K562 (cell line): ENCODE results near the gene AFDN. TPM values are rescaled to one million over a fixed set of nuclear protein-coding genes. Genes with fewer than 3 reads are reported as not detected.

ENCODE experiments used
- ARID1B ChIP-seq: fragments of 450-650 bp; IDR thresholded peaks from 2 replicates; pipeline ENCODE4 v1.6.1; 2016; ENCODE audit warnings: antibody characterized with exemption, mild to moderate bottlenecking, inconsistent platforms
- ATF3 ChIP-seq, 2 experiments: fragments of 450-650 bp in 1 of 2; sonication (generic) in 1 of 2; formaldehyde crosslinking in 1 of 2; IDR thresholded peaks in 1 of 2; conservative IDR thresholded peaks in 1 of 2; 2 replicates each; pipeline versions ENCODE4 v1.6.1 to v1.8.1; 2016 to 2023; ENCODE audit warnings: mild to moderate bottlenecking in 2 of 2, moderate library complexity in 2 of 2, inconsistent platforms in 1 of 2, missing genetic modification reagents in 1 of 2
- CBX1 ChIP-seq: sonication (generic); IDR thresholded peaks from 2 replicates; pipeline ENCODE4 v1.6.1; 2016; ENCODE audit warnings: antibody characterized with exemption, low read depth, mild to moderate bottlenecking
- ESRRA ChIP-seq: fragments of 450-650 bp; IDR thresholded peaks from 2 replicates; pipeline ENCODE4 v1.6.1; 2014; ENCODE audit warnings: low read depth, mild to moderate bottlenecking, moderate library complexity, borderline replicate concordance
- FOXK1 ChIP-seq: sonication (generic); formaldehyde crosslinking; IDR thresholded peaks from 2 replicates; pipeline ENCODE4 v1.8.0; 2022; ENCODE audit warnings: missing genetic modification reagents, mild to moderate bottlenecking, borderline replicate concordance
- GABPB1 ChIP-seq: sonication (generic); formaldehyde crosslinking; IDR thresholded peaks from 2 replicates; pipeline ENCODE4 v1.8.0; 2022; ENCODE audit warnings: mild to moderate bottlenecking, missing genetic modification reagents
- MECOM ChIP-seq: fragments of 250-450 bp; sonication (Bioruptor Pico); IDR thresholded peaks from 2 replicates; pipeline ENCODE4 v1.8.0; 2022; ENCODE audit warnings: inconsistent platforms
- MTA2 ChIP-seq: fragments of 450-650 bp; IDR thresholded peaks from 2 replicates; pipeline ENCODE4 v1.6.1; 2016; ENCODE audit warnings: low read depth
- PATZ1 ChIP-seq: fragments of 250-450 bp; sonication (Bioruptor Pico); IDR thresholded peaks from 2 replicates; pipeline ENCODE4 v1.5.0; 2020; ENCODE audit warnings: mild to moderate bottlenecking, borderline replicate concordance
- TCF3 ChIP-seq: sonication (generic); formaldehyde crosslinking; IDR thresholded peaks from 2 replicates; pipeline ENCODE4 v1.4.0; 2020; ENCODE audit warnings: mild to moderate bottlenecking, missing genetic modification reagents
- polyA plus RNA-seq, 8 experiments: library from polyadenylated mRNA; depleted of rRNA in 4 of 8; stranded (reverse) in 5 of 8; unstranded in 3 of 8; fragments of >200 nt; fragmentation: Nextera tagmentation in 2 of 8; fragmentation: Illumina TruSeq in 1 of 8; extraction: Ambion mirVana in 2 of 8; extraction: Trizol in 1 of 8; gene quantifications; 2 replicates each; pipeline versions ENCODE4 v1.2.1 to v1.2.3, GENCODE V29; 2011 to 2014; ENCODE audit warnings: inconsistent platforms in 1 of 8, missing spikeins in 1 of 8
- total RNA-seq, 7 experiments: library from RNA; depleted of rRNA in 6 of 7; stranded (reverse); fragments of >200 nt in 6 of 7; fragmentation: Illumina TruSeq in 2 of 7; extraction: Trizol in 2 of 7; gene quantifications; 2 replicates each; pipeline versions ENCODE4 v1.2.1 to v1.2.3, GENCODE V29; 2011 to 2021; ENCODE audit warnings: low replicate concordance in 1 of 7
- TF ChIP-seq, protein P1 (sequence below): fragments of 450-650 bp; IDR thresholded peaks from 2 replicates; pipeline ENCODE4 v1.6.1; 2017; ENCODE audit warnings: antibody characterized with exemption, mild to moderate bottlenecking
- TF ChIP-seq, protein P2 (sequence below), 2 experiments: fragments of 450-650 bp in 1 of 2; IDR thresholded peaks; 2 replicates each; pipeline ENCODE4 v1.6.1; 2011 to 2017; ENCODE audit warnings: low read depth in 2 of 2, antibody characterized with exemption in 1 of 2, borderline replicate concordance in 1 of 2, low read length in 1 of 2, mild to moderate bottlenecking in 1 of 2, mixed read lengths in 1 of 2; ENCODE audit not compliant: control insufficient read depth in 1 of 2
- TF ChIP-seq, protein P3 (sequence below), 2 experiments: IDR thresholded peaks; 2 replicates each; pipeline ENCODE4 v1.6.1; 2011; ENCODE audit warnings: borderline replicate concordance in 1 of 2, control low read depth in 1 of 2, low read depth in 1 of 2, low read length in 1 of 2, mild to moderate bottlenecking in 1 of 2, mixed read lengths in 1 of 2, moderate library complexity in 1 of 2; ENCODE audit not compliant: insufficient read depth in 1 of 2, insufficient read length in 1 of 2, poor library complexity in 1 of 2, severe bottlenecking in 1 of 2; ENCODE audit errors: extremely low read depth in 1 of 2

AFDN gene
- total and polyA plus RNA-seq, 9 of the 15 experiments (the other 6 are each of a cell fraction or from before 2014, with no cell fraction given), result 7.2 to 129 (median 105) TPM

DNA sequence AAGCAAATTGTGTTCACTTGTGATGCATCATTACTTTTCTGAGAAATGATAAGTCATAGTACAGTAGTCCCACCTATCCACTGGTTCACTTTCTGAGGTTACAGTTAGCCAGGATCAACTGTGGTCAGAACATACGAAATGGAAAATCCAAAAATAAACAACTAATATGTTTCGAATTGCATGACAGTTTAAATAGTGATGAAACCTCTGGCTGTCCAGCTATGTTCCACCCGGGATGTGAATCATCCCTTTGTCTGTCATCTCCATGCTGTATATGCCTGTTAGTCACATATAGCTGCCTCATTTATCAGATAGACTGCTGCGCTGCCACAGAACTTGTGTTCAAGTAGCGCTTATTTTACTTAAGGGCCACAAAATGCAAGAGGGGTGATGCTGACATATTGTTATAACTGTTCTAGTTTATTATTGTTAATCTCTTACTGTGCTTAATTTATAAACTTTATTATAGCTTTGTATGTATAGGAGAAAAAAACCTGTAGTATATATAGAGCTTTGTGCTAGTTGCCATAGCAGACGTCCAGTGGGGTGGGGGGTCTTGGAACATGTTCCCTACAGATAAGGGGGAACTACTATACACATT lies 29.2 kb downstream of the AFDN start (continued):
- TF ChIP-seq, protein P1, sequence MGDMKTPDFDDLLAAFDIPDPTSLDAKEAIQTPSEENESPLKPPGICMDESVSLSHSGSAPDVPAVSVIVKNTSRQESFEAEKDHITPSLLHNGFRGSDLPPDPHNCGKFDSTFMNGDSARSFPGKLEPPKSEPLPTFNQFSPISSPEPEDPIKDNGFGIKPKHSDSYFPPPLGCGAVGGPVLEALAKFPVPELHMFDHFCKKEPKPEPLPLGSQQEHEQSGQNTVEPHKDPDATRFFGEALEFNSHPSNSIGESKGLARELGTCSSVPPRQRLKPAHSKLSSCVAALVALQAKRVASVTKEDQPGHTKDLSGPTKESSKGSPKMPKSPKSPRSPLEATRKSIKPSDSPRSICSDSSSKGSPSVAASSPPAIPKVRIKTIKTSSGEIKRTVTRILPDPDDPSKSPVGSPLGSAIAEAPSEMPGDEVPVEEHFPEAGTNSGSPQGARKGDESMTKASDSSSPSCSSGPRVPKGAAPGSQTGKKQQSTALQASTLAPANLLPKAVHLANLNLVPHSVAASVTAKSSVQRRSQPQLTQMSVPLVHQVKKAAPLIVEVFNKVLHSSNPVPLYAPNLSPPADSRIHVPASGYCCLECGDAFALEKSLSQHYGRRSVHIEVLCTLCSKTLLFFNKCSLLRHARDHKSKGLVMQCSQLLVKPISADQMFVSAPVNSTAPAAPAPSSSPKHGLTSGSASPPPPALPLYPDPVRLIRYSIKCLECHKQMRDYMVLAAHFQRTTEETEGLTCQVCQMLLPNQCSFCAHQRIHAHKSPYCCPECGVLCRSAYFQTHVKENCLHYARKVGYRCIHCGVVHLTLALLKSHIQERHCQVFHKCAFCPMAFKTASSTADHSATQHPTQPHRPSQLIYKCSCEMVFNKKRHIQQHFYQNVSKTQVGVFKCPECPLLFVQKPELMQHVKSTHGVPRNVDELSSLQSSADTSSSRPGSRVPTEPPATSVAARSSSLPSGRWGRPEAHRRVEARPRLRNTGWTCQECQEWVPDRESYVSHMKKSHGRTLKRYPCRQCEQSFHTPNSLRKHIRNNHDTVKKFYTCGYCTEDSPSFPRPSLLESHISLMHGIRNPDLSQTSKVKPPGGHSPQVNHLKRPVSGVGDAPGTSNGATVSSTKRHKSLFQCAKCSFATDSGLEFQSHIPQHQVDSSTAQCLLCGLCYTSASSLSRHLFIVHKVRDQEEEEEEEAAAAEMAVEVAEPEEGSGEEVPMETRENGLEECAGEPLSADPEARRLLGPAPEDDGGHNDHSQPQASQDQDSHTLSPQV, result peak; percentile 77
- TF ChIP-seq ARID1B, result peak; percentile 92
- TF ChIP-seq FOXK1 (CRISPR knock-in tag), result 0 out of 2 replicates have a peak, but pooled peaks have one; percentile 57
- TF ChIP-seq, protein P2, sequence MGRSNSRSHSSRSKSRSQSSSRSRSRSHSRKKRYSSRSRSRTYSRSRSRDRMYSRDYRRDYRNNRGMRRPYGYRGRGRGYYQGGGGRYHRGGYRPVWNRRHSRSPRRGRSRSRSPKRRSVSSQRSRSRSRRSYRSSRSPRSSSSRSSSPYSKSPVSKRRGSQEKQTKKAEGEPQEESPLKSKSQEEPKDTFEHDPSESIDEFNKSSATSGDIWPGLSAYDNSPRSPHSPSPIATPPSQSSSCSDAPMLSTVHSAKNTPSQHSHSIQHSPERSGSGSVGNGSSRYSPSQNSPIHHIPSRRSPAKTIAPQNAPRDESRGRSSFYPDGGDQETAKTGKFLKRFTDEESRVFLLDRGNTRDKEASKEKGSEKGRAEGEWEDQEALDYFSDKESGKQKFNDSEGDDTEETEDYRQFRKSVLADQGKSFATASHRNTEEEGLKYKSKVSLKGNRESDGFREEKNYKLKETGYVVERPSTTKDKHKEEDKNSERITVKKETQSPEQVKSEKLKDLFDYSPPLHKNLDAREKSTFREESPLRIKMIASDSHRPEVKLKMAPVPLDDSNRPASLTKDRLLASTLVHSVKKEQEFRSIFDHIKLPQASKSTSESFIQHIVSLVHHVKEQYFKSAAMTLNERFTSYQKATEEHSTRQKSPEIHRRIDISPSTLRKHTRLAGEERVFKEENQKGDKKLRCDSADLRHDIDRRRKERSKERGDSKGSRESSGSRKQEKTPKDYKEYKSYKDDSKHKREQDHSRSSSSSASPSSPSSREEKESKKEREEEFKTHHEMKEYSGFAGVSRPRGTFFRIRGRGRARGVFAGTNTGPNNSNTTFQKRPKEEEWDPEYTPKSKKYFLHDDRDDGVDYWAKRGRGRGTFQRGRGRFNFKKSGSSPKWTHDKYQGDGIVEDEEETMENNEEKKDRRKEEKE (IDR thresholded peaks at IDR 0.05; ENCODE audit: borderline replicate concordance in 1 of 2, control insufficient read depth in 1 of 2, low read depth in 2 of 2, low read length in 1 of 2), result peak in 1 of 2 experiments; percentile 50; a peak in 1 of 4 replicates
- TF ChIP-seq ATF3 (IDR thresholded peaks at IDR 0.05), result peak; percentile 99
- TF ChIP-seq ATF3 (CRISPR knock-in tag; conservative IDR thresholded peaks at IDR 0.05), result peak; percentile 91
- no peak for TF ChIP-seq CBX1
- TF ChIP-seq TCF3, result peak; percentile 78
- no peak for TF ChIP-seq PATZ1 (CRISPR knock-in tag)
- TF ChIP-seq, protein P3, sequence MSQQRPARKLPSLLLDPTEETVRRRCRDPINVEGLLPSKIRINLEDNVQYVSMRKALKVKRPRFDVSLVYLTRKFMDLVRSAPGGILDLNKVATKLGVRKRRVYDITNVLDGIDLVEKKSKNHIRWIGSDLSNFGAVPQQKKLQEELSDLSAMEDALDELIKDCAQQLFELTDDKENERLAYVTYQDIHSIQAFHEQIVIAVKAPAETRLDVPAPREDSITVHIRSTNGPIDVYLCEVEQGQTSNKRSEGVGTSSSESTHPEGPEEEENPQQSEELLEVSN (IDR thresholded peaks at IDR 0.05; ENCODE audit: borderline replicate concordance in 1 of 2, extremely low read depth in 1 of 2, insufficient read depth in 1 of 2, insufficient read length in 1 of 2, low read depth in 1 of 2, low read length in 1 of 2, poor library complexity in 1 of 2, severe bottlenecking in 1 of 2), result no peak
- TF ChIP-seq GABPB1 (CRISPR knock-in tag), result peak; percentile 15; the same call in 1 of the 2 replicates
- TF ChIP-seq MECOM, result peak; percentile 74; the same call in 1 of the 2 replicates
- peak; percentile 15; the same call in 1 of the 2 replicates for TF ChIP-seq ESRRA
- TF ChIP-seq MTA2, result peak; percentile 15; the same call in 1 of the 2 replicates
